ENCODE data around the gene EMP2.

Gene EMP2

GRCh38 chr16:10501016-10501607, 79.3 kb downstream of the EMP2 start:
- DNase-seq (ENCODE audit: low read depth): no peak
- no peak for TF ChIP-seq CTCF (conservative IDR thresholded peaks at IDR 0.05; ENCODE audit: low read length)
- no peak overlapping the region for H3K4me3 ChIP-seq (ENCODE audit: low read length)

- H3K4me3 ChIP-seq (ENCODE audit: low read length): no peak overlapping the region
Observed at GRCh38 chr16:10500582-10500981, 79.8 kb downstream of the EMP2 start.

GRCh38 chr16:10497132-10498101, 83.0 kb downstream of the EMP2 start:
- DNase-seq (ENCODE audit: low read depth): no peak
- TF ChIP-seq CTCF (conservative IDR thresholded peaks at IDR 0.05; ENCODE audit: low read length): no peak
- H3K4me3 ChIP-seq (ENCODE audit: low read length): no peak overlapping the region

More at GRCh38 chr16:10500582-10500981, 79.8 kb downstream of the EMP2 start:
- no peak for DNase-seq (ENCODE audit: low read depth)
- TF ChIP-seq CTCF (conservative IDR thresholded peaks at IDR 0.05; ENCODE audit: low read length): no peak

GRCh38 chr16:10495031-10495345, 85.4 kb downstream of the EMP2 start:
- TF ChIP-seq CTCF (conservative IDR thresholded peaks at IDR 0.05; ENCODE audit: low read length): no peak
- DNase-seq (ENCODE audit: low read depth): no peak
- no peak overlapping the region for H3K4me3 ChIP-seq (ENCODE audit: low read length)

- no peak for DNase-seq (ENCODE audit: low read depth)
- H3K4me3 ChIP-seq (ENCODE audit: low read length): no peak overlapping the region
- no peak for TF ChIP-seq CTCF (conservative IDR thresholded peaks at IDR 0.05; ENCODE audit: low read length)
Observed at GRCh38 chr16:10494343-10495030, 85.9 kb downstream of the EMP2 start.

GRCh38 chr16:10493276-10493675, 87.1 kb downstream of the EMP2 start:
- H3K4me3 ChIP-seq (ENCODE audit: low read length): no peak overlapping the region
- TF ChIP-seq CTCF (conservative IDR thresholded peaks at IDR 0.05; ENCODE audit: low read length): no peak
- peak; percentile 2 for DNase-seq (ENCODE audit: low read depth)
